Common myeloid progenitor, CD34-positive (primary cell): Measurements from ENCODE around the gene GPM6B.
A peak's percentile ranks its signal among the peaks of the same experiment; 100 is the strongest.

ENCODE experiments used
- CTCF ChIA-PET: fragments of 350-600 bp; sonication (Branson Sonifier 250); formaldehyde crosslinking; loops from one replicate; lab custom pipeline; 2021; ENCODE audit warnings: antibody characterized with exemption; lab: Charles Lee
- POLR2A ChIA-PET: fragments of 350-600 bp; sonication (Branson Sonifier 250); formaldehyde crosslinking; loops from one replicate; lab custom pipeline; 2021; ENCODE audit warnings: antibody characterized with exemption; lab: Charles Lee
- DNase-seq, 3 donors: peaks; one replicate each; pipeline versions ENCODE4 v3.0.0 to v3.0.0-alpha.2; 2013
- H3K27ac ChIP-seq, 2 experiments: 1 replicate in 1 of 2; 2 replicates in 1 of 2; pipeline ENCODE4 v1.7.0; 2013; ENCODE audit warnings: inconsistent platforms in 2 of 2, low read length in 2 of 2, mild to moderate bottlenecking in 2 of 2, low read depth in 1 of 2, moderate library complexity in 1 of 2; ENCODE audit not compliant: severe bottlenecking in 2 of 2, insufficient read depth in 1 of 2, poor library complexity in 1 of 2
- H3K27me3 ChIP-seq, 5 experiments: replicated peaks in 2 of 5; 1 replicate in 3 of 5; 2 replicates in 2 of 5; pipeline versions ENCODE4 v1.6.1 to v1.7.0; 2013; ENCODE audit warnings: low read length in 4 of 5, mild to moderate bottlenecking in 2 of 5, moderate library complexity in 2 of 5, inconsistent platforms in 1 of 5; ENCODE audit not compliant: insufficient read depth in 5 of 5, control insufficient read depth in 4 of 5
- H3K36me3 ChIP-seq, 4 experiments: 1 replicate in 2 of 4; 2 replicates in 2 of 4; pipeline versions ENCODE4 v1.6.1 to v1.7.0; 2013; ENCODE audit warnings: low read length in 3 of 4, control low read depth in 1 of 4, mild to moderate bottlenecking in 1 of 4; ENCODE audit not compliant: control insufficient read depth in 4 of 4, insufficient read depth in 4 of 4
- H3K4me1 ChIP-seq, 4 experiments: 1 replicate in 3 of 4; 2 replicates in 1 of 4; pipeline versions ENCODE4 v1.6.1 to v1.7.1; 2013; ENCODE audit warnings: low read length in 3 of 4, mild to moderate bottlenecking in 3 of 4, control low read depth in 1 of 4, inconsistent platforms in 1 of 4, moderate library complexity in 1 of 4; ENCODE audit not compliant: control insufficient read depth in 4 of 4, insufficient read depth in 4 of 4; ENCODE audit errors: control extremely low read depth in 1 of 4
- H3K4me3 ChIP-seq, 7 experiments: 1 replicate in 4 of 7; 2 replicates in 3 of 7; pipeline versions ENCODE4 v1.5.1 to v1.7.0; 2013; ENCODE audit warnings: mild to moderate bottlenecking in 7 of 7, low read length in 6 of 7, moderate library complexity in 6 of 7, inconsistent platforms in 2 of 7, low read depth in 2 of 7, control low read depth in 1 of 7; ENCODE audit not compliant: insufficient read depth in 4 of 7, control insufficient read depth in 1 of 7; ENCODE audit errors: extremely low read depth in 1 of 7
- H3K9me3 ChIP-seq, 5 experiments: 1 replicate in 4 of 5; 2 replicates in 1 of 5; pipeline versions ENCODE4 v1.6.1 to v1.7.1; 2013; ENCODE audit warnings: low read length in 4 of 5, mild to moderate bottlenecking in 2 of 5, inconsistent platforms in 1 of 5, low read depth in 1 of 5, moderate library complexity in 1 of 5; ENCODE audit not compliant: control insufficient read depth in 4 of 5, insufficient read depth in 2 of 5; ENCODE audit errors: control extremely low read depth in 1 of 5
- WGBS: methylation state at CpG from one replicate; pipeline ENCODE4 v1.1.5; 2013; ENCODE audit not compliant: insufficient coverage; 5-methylcytosine and 5-hydroxymethylcytosine counted together

GPM6B gene

DNA sequence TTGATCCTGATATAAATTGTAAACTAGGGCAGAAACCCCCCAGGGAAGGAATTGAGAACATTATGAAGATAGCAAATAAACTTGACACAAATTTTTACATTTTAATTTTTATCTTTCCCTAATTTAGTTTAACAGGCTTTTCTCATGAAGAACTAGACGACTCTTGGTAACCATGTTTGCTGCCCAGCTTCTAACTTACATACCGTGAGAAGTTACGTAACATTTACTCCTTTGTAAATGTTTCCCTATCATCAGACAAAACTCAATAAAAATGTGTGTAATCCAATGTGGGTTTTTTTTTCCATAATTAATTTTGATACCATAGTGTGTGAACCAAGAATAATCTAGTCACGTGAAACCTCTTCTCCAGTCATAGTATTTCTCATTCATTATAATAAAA is 48.0 kb downstream of the GPM6B start:
- POLR2A ChIA-PET: no interaction called here
- no peaks in the 10 kb centered on the region for H3K27me3 ChIP-seq
- no peak overlapping the region for H3K4me3 ChIP-seq
- no peak overlapping the region for H3K27ac ChIP-seq
- 100% methylated on average over 1 of the region's 4 CpGs for WGBS
- H3K4me1 ChIP-seq: peaks cover 0 to 8% (median 4%) of the 10 kb centered on the region in 4 experiments
- no peak for DNase-seq
- no peaks in the 10 kb centered on the region for H3K9me3 ChIP-seq
- peaks cover 12 to 48% (median 24%) of the 10 kb centered on the region in 4 experiments for H3K36me3 ChIP-seq
- CTCF ChIA-PET: no interaction called here

- CTCF ChIA-PET: interaction anchor here (1.1 kb wide), 1 partner anchor 11 kb away, joined by 4 read pairs; no protein-coding TSS in a partner anchor
- H3K27ac ChIP-seq: no peak overlapping the region
These were observed 52.1 kb downstream of the GPM6B start for GRCh38 chrX:13764765-13765164.

DNA sequence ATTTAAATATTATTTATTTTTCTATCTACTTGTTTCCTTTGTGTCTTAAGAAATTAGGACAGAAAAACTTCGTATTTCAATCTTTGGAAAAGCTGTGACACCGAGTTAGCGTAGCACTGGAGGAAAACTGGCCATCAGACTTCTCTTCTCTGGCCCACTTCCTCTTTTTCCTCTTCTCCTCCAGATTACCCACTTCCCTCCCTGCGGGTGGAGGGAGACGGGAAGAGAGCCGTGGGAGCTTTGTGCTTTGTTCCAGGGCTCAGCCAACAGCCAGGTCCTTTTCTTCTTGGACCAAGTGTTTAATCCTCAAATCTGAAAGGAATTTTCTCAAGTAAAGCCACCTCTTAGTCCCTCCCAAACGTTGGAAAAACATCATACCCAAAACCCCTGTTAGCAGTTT is 52.6 kb downstream of the GPM6B start:
- CTCF ChIA-PET: interaction anchor here (1.1 kb wide), 1 partner anchor 11 kb away, joined by 4 read pairs; no protein-coding TSS in a partner anchor
- peak in 1 of 3 donors; percentile 19 for DNase-seq

More at GRCh38 chrX:13764765-13765164, 52.1 kb downstream of the GPM6B start:
- Histone ChIP-seq H3K36me3 (peaks cover 13 to 62% (median 29%) of the 10 kb centered on the region in 4 experiments), H3K4me1 (peaks cover 0 to 14% (median 6%) of the 10 kb centered on the region in 4 experiments), H3K4me3 (no peak overlapping the region), H3K9me3 (no peaks in the 10 kb centered on the region), H3K27me3 (peaks cover 0 to 6% (median 0%) of the 10 kb centered on the region in 5 experiments)
- POLR2A ChIA-PET: no interaction called here
- no peak for DNase-seq
- 87% methylated on average over 5 of the region's 6 CpGs for WGBS

DNA sequence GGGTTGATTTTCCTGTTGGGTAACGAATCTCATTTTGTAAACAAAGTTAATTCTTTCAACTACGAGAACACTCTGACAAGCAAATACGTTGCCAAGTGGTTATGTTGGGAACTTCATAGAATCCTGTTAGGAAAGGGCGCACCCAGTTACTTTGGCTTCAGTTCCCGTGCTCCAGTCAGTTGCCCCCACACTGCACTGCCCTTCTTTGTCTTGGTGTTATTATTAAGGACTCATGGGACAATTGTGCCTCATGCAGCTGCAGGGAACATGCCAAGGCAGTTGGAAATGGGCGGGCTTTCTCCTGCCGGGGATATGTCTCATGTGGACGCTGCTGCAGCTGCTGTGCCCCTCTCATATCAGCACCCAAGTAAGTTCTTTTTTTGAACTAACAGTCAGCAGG is 53.4 kb downstream of the GPM6B start:
- Histone ChIP-seq H3K27ac (no peak overlapping the region), H3K4me3 (no peak overlapping the region), H3K9me3 (no peaks in the 10 kb centered on the region), H3K27me3 (peaks cover 0 to 6% (median 0%) of the 10 kb centered on the region in 5 experiments), H3K36me3 (peaks cover 14 to 71% (median 27%) of the 10 kb centered on the region in 4 experiments), H3K4me1 (peaks cover 0 to 16% (median 7%) of the 10 kb centered on the region in 4 experiments)
- DNase-seq: no peak
- ChIA-PET CTCF (interaction anchor here (0.5 to 2.4 kb wide), 3 partner anchors 16 to 266 kb away, joined by 3 to 6 read pairs (median 3); partner anchors contain the start of gene GEMIN8), POLR2A (no interaction called here)
- WGBS: 91% methylated on average over 8 of the region's 8 CpGs

More for the DNA sequence above, 52.6 kb downstream of the GPM6B start:
- peaks cover 0 to 15% (median 6%) of the 10 kb centered on the region in 4 experiments for H3K4me1 ChIP-seq
- no CpG with 5 or more reads among the region's 7 CpGs for WGBS
- peaks cover 14 to 63% (median 27%) of the 10 kb centered on the region in 4 experiments for H3K36me3 ChIP-seq
- POLR2A ChIA-PET: no interaction called here
- no peak overlapping the region for H3K27ac ChIP-seq
- H3K27me3 ChIP-seq: peaks cover 0 to 6% (median 0%) of the 10 kb centered on the region in 5 experiments
- H3K4me3 ChIP-seq: no peak overlapping the region
- H3K9me3 ChIP-seq: no peaks in the 10 kb centered on the region

DNA sequence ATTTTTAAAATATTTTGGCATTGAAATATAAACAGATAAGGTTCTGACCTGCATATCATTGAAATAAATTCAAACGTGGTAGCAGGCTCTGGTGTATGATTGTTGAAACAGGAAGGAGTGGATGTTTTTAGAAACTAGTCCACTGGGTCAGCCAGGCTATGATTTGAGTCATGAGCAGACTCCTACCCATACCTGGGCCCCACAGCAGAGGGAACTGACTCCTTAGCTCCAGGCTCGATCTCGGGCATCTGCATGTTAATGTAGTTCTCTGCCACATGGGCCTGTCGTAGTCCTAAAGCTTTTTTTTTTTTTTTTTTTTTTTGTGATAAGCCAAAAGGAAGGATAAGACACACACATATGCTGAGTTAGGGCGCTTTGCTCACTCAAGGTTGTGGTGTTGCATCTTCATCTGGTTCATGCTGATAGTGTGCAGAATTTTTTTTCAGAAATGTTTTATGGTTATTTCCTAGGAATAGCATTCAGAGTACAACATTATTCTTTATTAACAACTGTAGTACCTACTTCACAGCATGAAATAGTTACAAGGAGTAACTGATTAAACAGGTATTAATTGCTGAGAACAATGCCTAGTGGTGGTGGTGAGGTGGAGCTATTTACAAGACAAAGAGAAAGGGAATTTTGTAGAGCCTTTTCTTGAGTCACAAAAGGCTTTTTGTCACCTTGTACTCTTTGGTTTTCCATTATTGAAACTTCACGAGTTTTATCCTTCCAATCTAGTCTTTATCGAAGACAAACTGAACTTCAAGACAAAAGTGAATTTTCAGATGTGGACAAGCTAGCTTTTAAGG is 55.1 kb downstream of the GPM6B start:
- CTCF ChIA-PET: interaction anchor here (2.1 to 2.4 kb wide), 3 partner anchors 10 to 15 kb away, joined by 4 to 9 read pairs (median 6); no protein-coding TSS in a partner anchor
- POLR2A ChIA-PET: no interaction called here
- DNase-seq: peak in 1 of 3 donors; percentile 36
- Histone ChIP-seq H3K27me3 (peaks cover 0 to 8% (median 0%) of the 10 kb centered on the region in 5 experiments), H3K4me3 (no peak overlapping the region), H3K36me3 (peaks cover 10 to 74% (median 26%) of the 10 kb centered on the region in 4 experiments), H3K4me1 (peaks cover 0 to 16% (median 7%) of the 10 kb centered on the region in 4 experiments), H3K27ac (no peak overlapping the region), H3K9me3 (no peaks in the 10 kb centered on the region)
- WGBS: 83% methylated on average over 1 of the region's 7 CpGs

DNA sequence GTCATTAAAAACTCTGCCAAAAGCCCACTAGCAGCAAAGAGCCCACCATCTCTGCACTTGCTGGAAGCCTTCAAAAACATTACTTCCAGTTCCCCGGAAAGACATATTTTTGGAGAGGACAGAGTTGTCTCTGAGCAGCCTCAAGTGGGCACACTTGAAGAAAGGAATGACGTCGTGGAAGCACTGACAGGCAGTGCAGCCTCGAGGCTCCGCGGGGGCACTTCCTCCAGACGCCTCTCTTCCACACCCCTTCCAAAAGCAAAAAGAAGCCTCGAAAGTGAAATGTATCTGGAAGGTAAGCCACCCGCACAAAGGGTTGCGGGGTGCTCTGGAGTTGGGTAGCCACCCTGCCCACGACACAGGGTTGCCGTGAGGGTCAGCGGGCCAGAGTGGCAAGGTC is 56.5 kb downstream of the GPM6B start:
- ChIA-PET CTCF (interaction anchor here (1.5 to 2.1 kb wide), 2 partner anchors 8 to 12 kb away, joined by 4 to 6 read pairs; no protein-coding TSS in a partner anchor), POLR2A (no interaction called here)
- peaks cover 0 to 9% (median 0%) of the 10 kb centered on the region in 5 experiments for H3K27me3 ChIP-seq
- H3K9me3 ChIP-seq: no peaks in the 10 kb centered on the region
- WGBS: 100% methylated on average over 8 of the region's 13 CpGs
- H3K36me3 ChIP-seq: peaks cover 5 to 67% (median 17%) of the 10 kb centered on the region in 4 experiments
- no peak overlapping the region for H3K27ac ChIP-seq
- no peak overlapping the region for H3K4me3 ChIP-seq
- peaks cover 0 to 18% (median 7%) of the 10 kb centered on the region in 4 experiments for H3K4me1 ChIP-seq
- DNase-seq: no peak
